ENCODE results near the gene NUDT22.

The NUDT22 gene

GRCh38 chr11:64258946-64259532 lies 33.0 kb downstream of the NUDT22 start:
- peaks cover 0 to 92% (median 80%) of the 10 kb centered on the region in 5 donors for H3K36me3 ChIP-seq (ENCODE audit: control insufficient read depth in 5 of 5, insufficient read depth in 5 of 5, low read length in 5 of 5)
- H3K27me3 ChIP-seq (ENCODE audit: control insufficient read depth in 5 of 5, insufficient read depth in 4 of 5, low read length in 5 of 5): no peaks in the 10 kb centered on the region
- H3K9me3 ChIP-seq (ENCODE audit: control insufficient read depth in 5 of 5, low read length in 5 of 5): no peaks in the 10 kb centered on the region
- H3K4me3 ChIP-seq (ENCODE audit: low read depth in 1 of 5, low read length in 5 of 5): no peak overlapping the region
- H3K9ac ChIP-seq (ENCODE audit: low read length in 5 of 5): no peak overlapping the region
- H3K4me1 ChIP-seq (ENCODE audit: control insufficient read depth in 5 of 5, insufficient read depth in 5 of 5, low read length in 5 of 5): peaks cover 0 to 2% (median 0%) of the 10 kb centered on the region in 5 donors
- H3K27ac ChIP-seq (ENCODE audit: low read depth, low read length): no peak overlapping the region

- Histone ChIP-seq H3K9me3 (ENCODE audit: control insufficient read depth in 5 of 5, low read length in 5 of 5) (no peaks in the 10 kb centered on the region), H3K4me1 (ENCODE audit: control insufficient read depth in 5 of 5, insufficient read depth in 5 of 5, low read length in 5 of 5) (no peaks in the 10 kb centered on the region), H3K4me3 (ENCODE audit: low read depth in 1 of 5, low read length in 5 of 5) (no peak overlapping the region), H3K27me3 (ENCODE audit: control insufficient read depth in 5 of 5, insufficient read depth in 4 of 5, low read length in 5 of 5) (no peaks in the 10 kb centered on the region), H3K9ac (ENCODE audit: low read length in 5 of 5) (no peak overlapping the region), H3K27ac (ENCODE audit: low read depth, low read length) (no peak overlapping the region), H3K36me3 (ENCODE audit: control insufficient read depth in 5 of 5, insufficient read depth in 5 of 5, low read length in 5 of 5) (peaks cover 0 to 92% (median 83%) of the 10 kb centered on the region in 5 donors)
Observed at GRCh38 chr11:64259533-64260067, 33.5 kb downstream of the NUDT22 start.

- Histone ChIP-seq H3K27me3 (ENCODE audit: control insufficient read depth in 5 of 5, insufficient read depth in 4 of 5, low read length in 5 of 5) (no peaks in the 10 kb centered on the region), H3K27ac (ENCODE audit: low read depth, low read length) (no peak overlapping the region), H3K9ac (ENCODE audit: low read length in 5 of 5) (no peak overlapping the region), H3K4me3 (ENCODE audit: low read depth in 1 of 5, low read length in 5 of 5) (no peak overlapping the region), H3K36me3 (ENCODE audit: control insufficient read depth in 5 of 5, insufficient read depth in 5 of 5, low read length in 5 of 5) (peaks cover 0 to 90% (median 79%) of the 10 kb centered on the region in 5 donors), H3K9me3 (ENCODE audit: control insufficient read depth in 5 of 5, low read length in 5 of 5) (no peaks in the 10 kb centered on the region), H3K4me1 (ENCODE audit: control insufficient read depth in 5 of 5, insufficient read depth in 5 of 5, low read length in 5 of 5) (no peaks in the 10 kb centered on the region)
Observed at GRCh38 chr11:64260147-64260708, 34.2 kb downstream of the NUDT22 start.

GRCh38 chr11:64261556-64262080 lies 35.5 kb downstream of the NUDT22 start:
- no peak overlapping the region for H3K4me3 ChIP-seq (ENCODE audit: low read depth in 1 of 5, low read length in 5 of 5)
- peaks cover 0 to 2% (median 0%) of the 10 kb centered on the region in 5 donors for H3K4me1 ChIP-seq (ENCODE audit: control insufficient read depth in 5 of 5, insufficient read depth in 5 of 5, low read length in 5 of 5)
- no peak overlapping the region for H3K27ac ChIP-seq (ENCODE audit: low read depth, low read length)
- H3K27me3 ChIP-seq (ENCODE audit: control insufficient read depth in 5 of 5, insufficient read depth in 4 of 5, low read length in 5 of 5): no peaks in the 10 kb centered on the region
- H3K9ac ChIP-seq (ENCODE audit: low read length in 5 of 5): no peak overlapping the region
- no peaks in the 10 kb centered on the region for H3K9me3 ChIP-seq (ENCODE audit: control insufficient read depth in 5 of 5, low read length in 5 of 5)
- peaks cover 0 to 91% (median 80%) of the 10 kb centered on the region in 5 donors for H3K36me3 ChIP-seq (ENCODE audit: control insufficient read depth in 5 of 5, insufficient read depth in 5 of 5, low read length in 5 of 5)

- H3K4me3 ChIP-seq (ENCODE audit: low read depth in 1 of 5, low read length in 5 of 5): no peak overlapping the region
- peaks cover 0 to 85% (median 78%) of the 10 kb centered on the region in 5 donors for H3K36me3 ChIP-seq (ENCODE audit: control insufficient read depth in 5 of 5, insufficient read depth in 5 of 5, low read length in 5 of 5)
- no peak overlapping the region for H3K27ac ChIP-seq (ENCODE audit: low read depth, low read length)
- peaks cover 0 to 8% (median 5%) of the 10 kb centered on the region in 5 donors for H3K4me1 ChIP-seq (ENCODE audit: control insufficient read depth in 5 of 5, insufficient read depth in 5 of 5, low read length in 5 of 5)
- no peak overlapping the region for H3K9ac ChIP-seq (ENCODE audit: low read length in 5 of 5)
- H3K27me3 ChIP-seq (ENCODE audit: control insufficient read depth in 5 of 5, insufficient read depth in 4 of 5, low read length in 5 of 5): no peaks in the 10 kb centered on the region
- H3K9me3 ChIP-seq (ENCODE audit: control insufficient read depth in 5 of 5, low read length in 5 of 5): no peaks in the 10 kb centered on the region
Observed at GRCh38 chr11:64262271-64263002, 36.4 kb downstream of the NUDT22 start.

GRCh38 chr11:64263021-64263946 lies 37.2 kb downstream of the NUDT22 start:
- no peaks in the 10 kb centered on the region for H3K27me3 ChIP-seq (ENCODE audit: control insufficient read depth in 5 of 5, insufficient read depth in 4 of 5, low read length in 5 of 5)
- H3K27ac ChIP-seq (ENCODE audit: low read depth, low read length): no peak overlapping the region
- H3K9ac ChIP-seq (ENCODE audit: low read length in 5 of 5): no peak overlapping the region
- peaks cover 3 to 17% (median 13%) of the 10 kb centered on the region in 5 donors for H3K4me1 ChIP-seq (ENCODE audit: control insufficient read depth in 5 of 5, insufficient read depth in 5 of 5, low read length in 5 of 5)
- H3K9me3 ChIP-seq (ENCODE audit: control insufficient read depth in 5 of 5, low read length in 5 of 5): no peaks in the 10 kb centered on the region
- no peak overlapping the region for H3K4me3 ChIP-seq (ENCODE audit: low read depth in 1 of 5, low read length in 5 of 5)
- peaks cover 0 to 78% (median 73%) of the 10 kb centered on the region in 5 donors for H3K36me3 ChIP-seq (ENCODE audit: control insufficient read depth in 5 of 5, insufficient read depth in 5 of 5, low read length in 5 of 5)

GRCh38 chr11:64263947-64264317 lies 37.9 kb downstream of the NUDT22 start:
- Histone ChIP-seq H3K4me1 (ENCODE audit: control insufficient read depth in 5 of 5, insufficient read depth in 5 of 5, low read length in 5 of 5) (peaks cover 9 to 23% (median 20%) of the 10 kb centered on the region in 5 donors), H3K9me3 (ENCODE audit: control insufficient read depth in 5 of 5, low read length in 5 of 5) (no peaks in the 10 kb centered on the region), H3K9ac (ENCODE audit: low read length in 5 of 5) (no peak overlapping the region), H3K4me3 (ENCODE audit: low read depth in 1 of 5, low read length in 5 of 5) (no peak overlapping the region), H3K36me3 (ENCODE audit: control insufficient read depth in 5 of 5, insufficient read depth in 5 of 5, low read length in 5 of 5) (peaks cover 0 to 72% (median 67%) of the 10 kb centered on the region in 5 donors), H3K27me3 (ENCODE audit: control insufficient read depth in 5 of 5, insufficient read depth in 4 of 5, low read length in 5 of 5) (no peaks in the 10 kb centered on the region), H3K27ac (ENCODE audit: low read depth, low read length) (no peak overlapping the region)

GRCh38 chr11:64264371-64264852 lies 38.3 kb downstream of the NUDT22 start:
- H3K27ac ChIP-seq (ENCODE audit: low read depth, low read length): no peak overlapping the region

More at GRCh38 chr11:64264371-64264852, 38.3 kb downstream of the NUDT22 start:
- H3K27me3 ChIP-seq (ENCODE audit: control insufficient read depth in 5 of 5, insufficient read depth in 4 of 5, low read length in 5 of 5): no peaks in the 10 kb centered on the region
- no peak overlapping the region for H3K4me3 ChIP-seq (ENCODE audit: low read depth in 1 of 5, low read length in 5 of 5)
- no peak overlapping the region for H3K9ac ChIP-seq (ENCODE audit: low read length in 5 of 5)
- peaks cover 10 to 28% (median 23%) of the 10 kb centered on the region in 5 donors for H3K4me1 ChIP-seq (ENCODE audit: control insufficient read depth in 5 of 5, insufficient read depth in 5 of 5, low read length in 5 of 5)
- H3K9me3 ChIP-seq (ENCODE audit: control insufficient read depth in 5 of 5, low read length in 5 of 5): no peaks in the 10 kb centered on the region
- H3K36me3 ChIP-seq (ENCODE audit: control insufficient read depth in 5 of 5, insufficient read depth in 5 of 5, low read length in 5 of 5): peaks cover 0 to 67% (median 62%) of the 10 kb centered on the region in 5 donors
